ENCODE data around the gene SLC11A2. TPM values are rescaled to one million over a fixed set of nuclear protein-coding genes. Genes with fewer than 3 reads are reported as not detected.
A peak's percentile ranks its signal among the peaks of the same experiment; 100 is the strongest.

Gene SLC11A2
- total and polyA plus RNA-seq, 2 of the 13 experiments (the other 11 are each of a cell fraction or from before 2014, with no cell fraction given): 71.7 to 77.0 TPM

DNA sequence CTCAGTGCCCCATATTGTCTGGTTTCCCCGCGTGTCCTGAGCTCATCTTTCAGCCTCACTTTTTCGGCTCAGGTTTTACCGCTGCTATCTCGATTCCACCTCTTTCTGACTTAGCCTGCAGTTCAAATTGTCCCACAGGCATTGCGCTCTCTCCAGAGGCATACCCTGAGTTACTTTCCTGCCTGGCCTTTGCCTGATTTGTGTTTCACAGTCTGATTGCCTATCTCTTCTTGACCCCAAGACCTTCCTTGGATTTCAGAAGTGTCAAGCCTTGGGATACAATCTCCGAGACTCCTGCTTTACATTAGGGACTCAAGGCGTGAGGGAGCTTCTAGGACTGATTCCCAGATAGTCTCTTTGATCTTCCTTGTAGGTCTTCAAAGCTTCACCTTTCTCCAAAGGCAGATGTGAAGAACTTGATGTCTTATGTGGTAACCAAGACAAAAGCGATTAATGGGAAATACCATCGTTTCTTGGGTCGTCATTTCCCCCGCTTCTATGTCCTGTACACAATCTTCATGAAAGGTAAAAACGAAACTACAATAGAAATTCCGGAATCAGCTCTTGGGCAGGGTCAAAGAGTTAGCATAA lies 22.6 kb upstream of the SLC11A2 start (continued):
- TF ChIP-seq TEAD3 (CRISPR knock-in tag; optimal IDR thresholded peaks at IDR 0.05; ENCODE audit: borderline replicate concordance) (peak; percentile 4), SRSF1 (optimal IDR thresholded peaks at IDR 0.05; ENCODE audit: low read depth, low read length) (no peak), ZNF660 (CRISPR knock-in tag; IDR thresholded peaks at IDR 0.05; ENCODE audit: borderline replicate concordance, low read depth) (no peak), ZNF431 (CRISPR knock-in tag; IDR thresholded peaks at IDR 0.05; ENCODE audit: borderline replicate concordance, low read depth) (no peak)
- TF ChIP-seq, protein P1, sequence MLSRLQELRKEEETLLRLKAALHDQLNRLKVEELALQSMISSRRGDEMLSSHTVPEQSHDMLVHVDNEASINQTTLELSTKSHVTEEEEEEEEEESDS (CRISPR knock-in tag; IDR thresholded peaks at IDR 0.05; ENCODE audit: borderline replicate concordance): 0 out of 2 replicates have a peak, but pooled peaks have one; percentile 1

DNA sequence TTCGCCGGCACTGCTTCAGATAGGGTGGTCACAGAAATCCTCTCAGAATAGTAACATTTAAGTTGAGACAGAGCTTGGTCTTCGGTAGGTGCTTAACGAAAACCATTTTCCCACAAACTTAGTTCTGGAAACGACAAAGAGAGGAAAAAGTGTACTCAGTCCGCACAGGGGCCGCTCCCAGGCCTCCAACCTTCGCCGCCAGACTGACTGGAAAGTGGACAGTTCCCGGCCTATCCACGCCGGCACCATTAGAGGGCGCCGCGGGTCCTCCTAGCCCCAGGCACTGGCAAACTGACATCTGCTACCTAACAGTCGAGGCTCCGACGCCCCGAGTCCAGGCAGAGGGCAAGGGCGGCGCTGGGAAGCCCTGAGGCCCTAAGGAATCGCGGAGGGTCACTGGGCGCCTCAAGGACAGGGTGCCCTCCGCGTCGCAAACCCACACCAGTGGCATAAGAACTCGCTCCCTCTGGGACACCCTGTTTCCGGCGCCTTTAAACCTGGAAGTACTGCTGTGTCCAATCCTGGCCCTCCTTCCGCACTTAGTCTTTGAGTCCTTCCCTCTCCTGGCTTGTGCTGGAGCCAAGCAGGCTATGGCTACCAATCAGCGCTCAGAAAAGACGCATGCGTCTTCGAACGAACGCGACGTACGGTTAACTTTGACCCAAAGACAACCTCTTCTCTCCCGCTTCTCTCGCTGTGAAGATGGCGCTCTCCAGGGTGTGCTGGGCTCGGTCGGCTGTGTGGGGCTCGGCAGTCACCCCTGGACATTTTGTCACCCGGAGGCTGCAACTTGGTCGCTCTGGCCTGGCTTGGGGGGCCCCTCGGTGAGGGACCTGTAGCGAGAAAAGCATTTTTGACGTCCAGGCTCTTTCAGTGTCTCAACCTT lies 21.7 kb upstream of the SLC11A2 start, which contains the start of gene LETMD1:
LETMD1 (plus strand) TSS at position 673 of the 886 bp plus-strand sequence; CDS start at position 703, 30 bp downstream.
- POLR2A ChIA-PET: interaction anchor here (1.3 to 2.0 kb wide), 3 partner anchors 19 to 36 kb away, joined by 4 to 10 read pairs (median 7); partner anchors contain the start of genes CSRNP2 and SLC11A2
- Histone ChIP-seq H3K9me3 (ENCODE audit: low read length) (no peaks in the 10 kb centered on the region), H3K4me2 (ENCODE audit: low read depth, low read length) (peak within 1 kb of the TSS; percentile 81), H2AFZ (ENCODE audit: low read length) (peak within 1 kb of the TSS; percentile 73), H3K79me2 (ENCODE audit: insufficient read depth, low read length) (peaks cover 18% of the 10 kb centered on the region), H3K4me1 (ENCODE audit: insufficient read depth, low read length) (peaks cover 22% of the 10 kb centered on the region), H3K27ac (ENCODE audit: extremely low read length, insufficient read depth, low read length) (peak within 1 kb of the TSS; percentile 94), H3K4me3 (replicated peaks in 1 of 3; ENCODE audit: insufficient read depth in 1 of 3, low read depth in 2 of 3, low read length in 3 of 3) (peak within 1 kb of the TSS; percentile 75 to 86 (median 81)), H3K36me3 (replicated peaks in 1 of 2; ENCODE audit: control insufficient read depth in 1 of 2, insufficient read depth in 2 of 2, low read length in 2 of 2) (peaks cover 1 to 5% of the 10 kb centered on the region in 2 experiments; a peak in 3 of 5 replicates), H3K9ac (ENCODE audit: insufficient read depth, low read depth, low read length) (peak within 1 kb of the TSS; percentile 89), H3K27me3 (ENCODE audit: control insufficient read depth in 1 of 2, insufficient read depth in 2 of 2, low read length in 2 of 2) (no peaks in the 10 kb centered on the region; a peak in 1 of 5 replicates), H4K20me1 (ENCODE audit: insufficient read depth, low read length) (no peaks in the 10 kb centered on the region)
- CTCF ChIA-PET (ENCODE audit: low intra/inter-chr PET ratio, low total read pairs): interaction anchor here (0.9 kb wide), 1 partner anchor 293 kb away, joined by 6 read pairs; no protein-coding TSS in a partner anchor
- in situ Hi-C loops (cut with HindIII; ENCODE audit: extremely low pct_ligation_motif_present, low pct_unique_long_range_greater_than_20kb) (no loop called here), intact Hi-C loops (cut with micrococcal nuclease; ENCODE audit: unreplicated experiment) (loop anchor here (1.0 to 10.0 kb wide), 3 partner anchors 35 to 293 kb away; partner anchors contain the start of gene CSRNP2)
- 3% methylated on average over 25 of the region's 51 CpGs for WGBS (ENCODE audit: low lambda C conversion rate)
- FAIRE-seq (peak; percentile 100), DNase-seq (ENCODE audit: low spot score) (peak; percentile 98), ATAC-seq (peak; percentile 99)
- TSS peak; percentile 95 for BruUV-seq (replicated peaks)
- TF ChIP-seq ZNF615 (CRISPR knock-in tag; IDR thresholded peaks at IDR 0.05; ENCODE audit: borderline replicate concordance) (no peak), ARHGAP35 (CRISPR knock-in tag; IDR thresholded peaks at IDR 0.05; ENCODE audit: borderline replicate concordance) (peak; percentile 10; the same call in 1 of the 2 replicates), GLI4 (CRISPR knock-in tag; IDR thresholded peaks at IDR 0.05; ENCODE audit: borderline replicate concordance) (no peak), ZNF549 (CRISPR knock-in tag; IDR thresholded peaks at IDR 0.05) (no peak), ZNF12 (CRISPR knock-in tag; IDR thresholded peaks at IDR 0.05) (peak; percentile 43; the same call in 1 of the 2 replicates), PAX8 (CRISPR knock-in tag; IDR thresholded peaks at IDR 0.05; ENCODE audit: borderline replicate concordance) (no peak), TBX2 (CRISPR knock-in tag; IDR thresholded peaks at IDR 0.05; ENCODE audit: borderline replicate concordance) (peak; percentile 40; the same call in 1 of the 2 replicates), HOXA5 (CRISPR knock-in tag; IDR thresholded peaks at IDR 0.05) (0 out of 2 replicates have a peak, but pooled peaks have one; percentile 53), SNRNP70 (IDR thresholded peaks at IDR 0.05; ENCODE audit: low read depth, low read length) (no peak), ZBTB8A (CRISPR knock-in tag; IDR thresholded peaks at IDR 0.05; ENCODE audit: borderline replicate concordance, low read depth) (no peak), KDM5B (CRISPR knock-in tag; IDR thresholded peaks at IDR 0.05; ENCODE audit: borderline replicate concordance) (peak; percentile 75; the same call in 1 of the 2 replicates), ZNF333 (CRISPR knock-in tag; IDR thresholded peaks at IDR 0.05; ENCODE audit: borderline replicate concordance) (no peak; the same call in 1 of the 2 replicates), KDM3A (CRISPR knock-in tag; IDR thresholded peaks at IDR 0.05; ENCODE audit: low read depth) (peak; percentile 64; the same call in 1 of the 2 replicates)
- TF ChIP-seq, protein P2, sequence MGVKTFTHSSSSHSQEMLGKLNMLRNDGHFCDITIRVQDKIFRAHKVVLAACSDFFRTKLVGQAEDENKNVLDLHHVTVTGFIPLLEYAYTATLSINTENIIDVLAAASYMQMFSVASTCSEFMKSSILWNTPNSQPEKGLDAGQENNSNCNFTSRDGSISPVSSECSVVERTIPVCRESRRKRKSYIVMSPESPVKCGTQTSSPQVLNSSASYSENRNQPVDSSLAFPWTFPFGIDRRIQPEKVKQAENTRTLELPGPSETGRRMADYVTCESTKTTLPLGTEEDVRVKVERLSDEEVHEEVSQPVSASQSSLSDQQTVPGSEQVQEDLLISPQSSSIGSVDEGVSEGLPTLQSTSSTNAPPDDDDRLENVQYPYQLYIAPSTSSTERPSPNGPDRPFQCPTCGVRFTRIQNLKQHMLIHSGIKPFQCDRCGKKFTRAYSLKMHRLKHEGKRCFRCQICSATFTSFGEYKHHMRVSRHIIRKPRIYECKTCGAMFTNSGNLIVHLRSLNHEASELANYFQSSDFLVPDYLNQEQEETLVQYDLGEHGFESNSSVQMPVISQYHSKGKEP (CRISPR knock-in tag; IDR thresholded peaks at IDR 0.05): no peak

Measured in HepG2 (cell line).